Caco-2 (cell line): ENCODE measurements around the gene TGM4. TPM values are rescaled to one million over a fixed set of nuclear protein-coding genes. Genes with fewer than 3 reads are reported as not detected.
"Not testable (repeated sequence)": the region's sequence is repeated elsewhere in the genome, so short reads cannot be mapped to it uniquely, and the experiment has no call there.

Experiments used
- BruUV-seq: library from RNA; stranded (reverse); fragments of 400-500 nt; replicated peaks from 2 replicates; lab custom pipeline; 2021; lab: Mats Ljungman, UMichigan
- CTCF ChIA-PET: fragments of 300-600 bp; sonication (Branson Sonifier 250); formaldehyde crosslinking; loops from one replicate; lab custom pipeline; 2022; ENCODE audit warnings: antibody characterized with exemption; lab: Charles Lee
- POLR2A ChIA-PET: fragments of 300-600 bp; sonication (Branson Sonifier 250); formaldehyde crosslinking; loops from one replicate; lab custom pipeline; 2022; ENCODE audit warnings: antibody characterized with exemption; lab: Charles Lee
- DNase-seq, 2 experiments: peaks; one replicate each; pipeline versions ENCODE4 v3.0.0 to v3.0.0-alpha.2; 2020 to 2022
- H3K27me3 ChIP-seq: replicated peaks from 2 replicates; pipeline ENCODE4 v1.6.0; 2011; ENCODE audit warnings: low read length; ENCODE audit not compliant: control insufficient read depth, insufficient read depth
- H3K36me3 ChIP-seq: 2 replicates; pipeline ENCODE4 v1.5.1; 2011; ENCODE audit warnings: low read length; ENCODE audit not compliant: control insufficient read depth, insufficient read depth
- H3K4me1 ChIP-seq: fragments of 250-450 bp; sonication (Bioruptor Pico); 2 replicates; pipeline ENCODE4 v1.5.1; 2020; ENCODE audit warnings: mild to moderate bottlenecking
- H3K4me3 ChIP-seq: 2 replicates; pipeline ENCODE4 v1.5.1; 2011; ENCODE audit warnings: low read depth, mild to moderate bottlenecking, control low read depth, low read length
- H3K9me3 ChIP-seq: fragments of 250-450 bp; sonication (Bioruptor Pico); 2 replicates; pipeline ENCODE4 v1.5.1; 2020; ENCODE audit warnings: mild to moderate bottlenecking, moderate library complexity
- H3K27ac Mint-ChIP-seq: one replicate; pipeline ENCODE4 v1.8.0; 2022; ENCODE audit warnings: mixed read lengths; ENCODE audit not compliant: unreplicated experiment
- H3K27me3 Mint-ChIP-seq: one replicate; pipeline ENCODE4 v1.8.0; 2022; ENCODE audit warnings: mixed read lengths; ENCODE audit not compliant: insufficient read depth, unreplicated experiment
- H3K36me3 Mint-ChIP-seq: one replicate; pipeline ENCODE4 v1.8.0; 2022; ENCODE audit warnings: mild to moderate bottlenecking, mixed read lengths; ENCODE audit not compliant: insufficient read depth, unreplicated experiment
- H3K4me1 Mint-ChIP-seq: one replicate; pipeline ENCODE4 v1.8.0; 2022; ENCODE audit warnings: low read depth, mixed read lengths; ENCODE audit not compliant: unreplicated experiment
- H3K4me3 Mint-ChIP-seq: one replicate; pipeline ENCODE4 v1.8.0; 2022; ENCODE audit warnings: mild to moderate bottlenecking, moderate library complexity, mixed read lengths; ENCODE audit not compliant: unreplicated experiment
- H3K9me3 Mint-ChIP-seq: one replicate; pipeline ENCODE4 v1.8.0; 2022; ENCODE audit warnings: mixed read lengths; ENCODE audit not compliant: unreplicated experiment
- CTCF ChIP-seq, 2 experiments: fragments of 200-600 bp in 1 of 2; IDR thresholded peaks; 1 replicate in 1 of 2; 2 replicates in 1 of 2; pipeline versions ENCODE4 v1.5.1 to v1.8.0; 2011 to 2022; ENCODE audit warnings: antibody characterized with exemption in 1 of 2, control low read depth in 1 of 2, inconsistent platforms in 1 of 2, low read depth in 1 of 2, low read length in 1 of 2, mild to moderate bottlenecking in 1 of 2, moderate library complexity in 1 of 2; ENCODE audit not compliant: insufficient read depth in 1 of 2, severe bottlenecking in 1 of 2, unreplicated experiment in 1 of 2
- intact Hi-C: fragments of 100-400 bp; cut with micrococcal nuclease; formaldehyde crosslinking; loops from one replicate; pipeline ENCODE4 v1.10.0; 2022; ENCODE audit not compliant: unreplicated experiment
- total RNA-seq: library from RNA; stranded (reverse); gene quantifications from 2 replicates; pipeline ENCODE4 v1.2.3, GENCODE V29; 2022

Gene TGM4
- total RNA-seq, 1 experiment from 2014 or later: not detected

- peaks cover 39% of the 10 kb centered on the region for H3K36me3 Mint-ChIP-seq
- TF ChIP-seq CTCF (IDR thresholded peaks at IDR 0.05; ENCODE audit: insufficient read depth in 1 of 2, low read depth in 1 of 2, low read length in 1 of 2, severe bottlenecking in 1 of 2, unreplicated experiment in 1 of 2): no peak
- H3K27me3 ChIP-seq: no peaks in the 10 kb centered on the region
- no peak overlapping the region for H3K4me3 Mint-ChIP-seq
- intact Hi-C loops: no loop called here
- H3K9me3 Mint-ChIP-seq: no peaks in the 10 kb centered on the region
- no peak overlapping the region for H3K4me3 ChIP-seq
- CTCF ChIA-PET: no interaction called here
- no peaks in the 10 kb centered on the region for H3K9me3 ChIP-seq
- no TSS peak for BruUV-seq
- no peak for DNase-seq
- H3K27me3 Mint-ChIP-seq: no peaks in the 10 kb centered on the region
- H3K4me1 ChIP-seq: no peaks in the 10 kb centered on the region
- no peaks in the 10 kb centered on the region for H3K4me1 Mint-ChIP-seq
- POLR2A ChIA-PET: no interaction called here
- H3K36me3 ChIP-seq: peaks cover 1% of the 10 kb centered on the region; the same call in 1 of the 2 replicates
- no peak overlapping the region for H3K27ac Mint-ChIP-seq
These were observed 65.2 kb downstream of the TGM4 start for GRCh38 chr3:44939581-44940036.

- DNase-seq: no peak
- Mint-ChIP-seq H3K4me1 (no peaks in the 10 kb centered on the region), H3K27ac (no peak overlapping the region), H3K9me3 (no peaks in the 10 kb centered on the region), H3K27me3 (no peaks in the 10 kb centered on the region), H3K36me3 (peaks cover 36% of the 10 kb centered on the region), H3K4me3 (no peak overlapping the region)
- intact Hi-C loops: no loop called here
- Histone ChIP-seq H3K4me1 (no peaks in the 10 kb centered on the region), H3K9me3 (no peaks in the 10 kb centered on the region), H3K4me3 (no peak overlapping the region), H3K36me3 (peaks cover 1% of the 10 kb centered on the region), H3K27me3 (no peaks in the 10 kb centered on the region)
- ChIA-PET POLR2A (no interaction called here), CTCF (no interaction called here)
- no TSS peak for BruUV-seq
- no peak for TF ChIP-seq CTCF (IDR thresholded peaks at IDR 0.05; ENCODE audit: insufficient read depth in 1 of 2, low read depth in 1 of 2, low read length in 1 of 2, severe bottlenecking in 1 of 2, unreplicated experiment in 1 of 2)
These were observed 68.0 kb downstream of the TGM4 start for GRCh38 chr3:44942202-44942921.

- no TSS peak for BruUV-seq
- Mint-ChIP-seq H3K9me3 (no peaks in the 10 kb centered on the region), H3K27me3 (no peaks in the 10 kb centered on the region), H3K4me1 (no peaks in the 10 kb centered on the region), H3K27ac (no peak overlapping the region), H3K4me3 (no peak overlapping the region), H3K36me3 (peaks cover under 1% of the 10 kb centered on the region)
- no peak for TF ChIP-seq CTCF (IDR thresholded peaks at IDR 0.05; ENCODE audit: insufficient read depth in 1 of 2, low read depth in 1 of 2, low read length in 1 of 2, severe bottlenecking in 1 of 2, unreplicated experiment in 1 of 2)
- Histone ChIP-seq H3K4me3 (no peak overlapping the region), H3K27me3 (no peaks in the 10 kb centered on the region), H3K36me3 (peaks cover 1% of the 10 kb centered on the region), H3K4me1 (no peaks in the 10 kb centered on the region), H3K9me3 (no peaks in the 10 kb centered on the region)
- POLR2A ChIA-PET: interaction anchor here (0.6 kb wide), 1 partner anchor 27 kb away, joined by 3 read pairs; no protein-coding TSS in a partner anchor
- CTCF ChIA-PET: interaction anchor here (0.5 kb wide), 1 partner anchor 654 kb away, joined by 3 read pairs; no protein-coding TSS in a partner anchor
- no peak for DNase-seq
- intact Hi-C loops: no loop called here
These were observed 73.8 kb downstream of the TGM4 start for GRCh38 chr3:44948239-44948638.

GRCh38 chr3:44949770-44950169 is 75.4 kb downstream of the TGM4 start:
- H3K27me3 ChIP-seq, POLR2A ChIA-PET, CTCF ChIA-PET, H3K4me1 ChIP-seq, H3K27ac Mint-ChIP-seq, H3K4me1 Mint-ChIP-seq, BruUV-seq, DNase-seq, H3K9me3 Mint-ChIP-seq, H3K36me3 Mint-ChIP-seq, H3K36me3 ChIP-seq, H3K9me3 ChIP-seq, intact Hi-C loops, H3K4me3 ChIP-seq, H3K27me3 Mint-ChIP-seq, H3K4me3 Mint-ChIP-seq: not testable (repeated sequence)
